ENCODE data around the gene NOPCHAP1.
"Not testable (repeated sequence)": the region's sequence is repeated elsewhere in the genome, so short reads cannot be mapped to it uniquely, and the experiment has no call there.

NOPCHAP1 gene

DNA sequence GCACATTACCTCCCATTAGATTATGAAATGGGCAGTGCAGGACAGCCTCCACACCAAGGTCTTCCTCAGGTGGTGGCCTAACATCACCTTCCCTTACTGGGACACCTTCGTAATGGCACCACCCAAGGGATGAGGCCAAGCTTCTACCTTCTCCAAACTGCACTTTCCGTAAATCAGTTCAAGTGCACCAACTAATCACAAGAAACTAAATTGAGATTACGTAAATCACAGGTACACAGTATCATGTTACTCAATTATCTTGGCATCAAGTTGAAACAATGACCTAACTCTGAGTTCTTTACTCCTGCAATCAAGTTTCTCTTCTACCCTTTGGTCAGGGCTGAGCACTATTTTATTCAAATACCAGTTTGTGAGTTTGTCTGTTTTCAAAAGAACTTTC is 41.9 kb upstream of the NOPCHAP1 start:
- Histone ChIP-seq H3K27ac (no peak overlapping the region), H3K27me3 (replicated peaks) (no peaks in the 10 kb centered on the region), H3K36me3 (replicated peaks) (no peaks in the 10 kb centered on the region), H3K4me3 (ENCODE audit: low read depth, low read length) (no peak overlapping the region)
- in situ Hi-C loops (cut with HindIII; ENCODE audit: low pct_ligation_motif_present, low sequenced_read_pairs), result no loop called here
- no peak for DNase-seq
- TF ChIP-seq, protein P1, sequence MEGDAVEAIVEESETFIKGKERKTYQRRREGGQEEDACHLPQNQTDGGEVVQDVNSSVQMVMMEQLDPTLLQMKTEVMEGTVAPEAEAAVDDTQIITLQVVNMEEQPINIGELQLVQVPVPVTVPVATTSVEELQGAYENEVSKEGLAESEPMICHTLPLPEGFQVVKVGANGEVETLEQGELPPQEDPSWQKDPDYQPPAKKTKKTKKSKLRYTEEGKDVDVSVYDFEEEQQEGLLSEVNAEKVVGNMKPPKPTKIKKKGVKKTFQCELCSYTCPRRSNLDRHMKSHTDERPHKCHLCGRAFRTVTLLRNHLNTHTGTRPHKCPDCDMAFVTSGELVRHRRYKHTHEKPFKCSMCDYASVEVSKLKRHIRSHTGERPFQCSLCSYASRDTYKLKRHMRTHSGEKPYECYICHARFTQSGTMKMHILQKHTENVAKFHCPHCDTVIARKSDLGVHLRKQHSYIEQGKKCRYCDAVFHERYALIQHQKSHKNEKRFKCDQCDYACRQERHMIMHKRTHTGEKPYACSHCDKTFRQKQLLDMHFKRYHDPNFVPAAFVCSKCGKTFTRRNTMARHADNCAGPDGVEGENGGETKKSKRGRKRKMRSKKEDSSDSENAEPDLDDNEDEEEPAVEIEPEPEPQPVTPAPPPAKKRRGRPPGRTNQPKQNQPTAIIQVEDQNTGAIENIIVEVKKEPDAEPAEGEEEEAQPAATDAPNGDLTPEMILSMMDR (IDR thresholded peaks at IDR 0.05; ENCODE audit: low read depth, low read length, missing control alignments), result no peak

DNA sequence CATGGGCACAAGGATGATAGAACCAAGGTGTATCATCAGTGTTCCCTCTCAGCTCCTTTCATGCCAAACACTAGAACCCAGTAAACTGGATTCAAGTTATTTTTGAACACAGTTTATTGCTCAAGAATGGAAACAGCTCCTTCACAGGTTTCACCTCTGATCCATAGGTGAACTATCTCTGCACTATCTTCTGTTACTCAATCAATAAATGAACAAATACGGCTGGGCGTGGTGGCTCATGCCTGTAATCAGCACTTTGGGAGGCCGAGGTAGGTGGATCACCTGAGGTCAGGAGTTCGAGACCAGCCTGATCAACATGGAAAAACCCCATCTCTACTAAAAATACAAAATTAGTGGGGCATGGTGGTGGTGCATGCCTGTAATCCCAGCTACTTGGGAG is 37.4 kb upstream of the NOPCHAP1 start:
- H3K4me3 ChIP-seq (ENCODE audit: low read depth, low read length); DNase-seq; H3K36me3 ChIP-seq (replicated peaks); H3K27ac ChIP-seq; H3K27me3 ChIP-seq (replicated peaks); in situ Hi-C loops (cut with HindIII; ENCODE audit: low pct_ligation_motif_present, low sequenced_read_pairs): not testable (repeated sequence)

DNA sequence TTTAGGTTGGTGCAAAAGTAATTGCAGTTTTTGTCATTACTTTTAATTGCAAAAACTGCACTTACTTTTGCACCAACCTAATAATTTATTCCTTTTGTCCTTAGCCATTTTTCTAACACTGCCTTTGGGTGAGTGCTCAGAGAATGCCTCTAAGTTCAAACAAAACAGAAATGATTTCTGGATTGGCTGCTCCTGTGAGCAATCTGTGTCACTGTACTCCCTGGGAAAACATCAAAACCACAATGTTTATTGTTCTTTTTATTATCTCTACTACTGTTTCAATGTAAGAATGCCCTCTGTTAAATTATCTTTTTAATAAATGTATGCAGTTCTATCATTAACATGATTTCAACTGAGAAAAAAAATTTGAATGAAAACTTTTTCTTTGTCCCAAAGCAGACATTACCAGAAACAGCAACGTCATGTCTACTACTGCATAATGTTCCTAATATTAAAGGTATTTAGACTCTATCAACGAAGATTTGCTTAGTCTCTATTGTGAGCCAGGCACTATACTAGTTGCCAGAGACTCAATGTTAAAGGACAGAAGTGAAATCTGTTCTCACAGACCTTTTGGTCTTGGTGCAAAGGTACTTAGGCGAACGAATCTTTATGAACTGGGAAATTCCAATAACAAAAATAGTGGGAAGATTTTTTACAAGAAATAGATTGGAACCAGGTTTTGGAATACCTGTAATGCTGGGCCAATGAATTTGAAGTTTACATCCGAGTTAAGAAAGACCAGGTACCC is 34.2 kb upstream of the NOPCHAP1 start:
- no peak overlapping the region for H3K27ac ChIP-seq
- in situ Hi-C loops (cut with HindIII; ENCODE audit: low pct_ligation_motif_present, low sequenced_read_pairs), result no loop called here
- TF ChIP-seq, protein P1 (IDR thresholded peaks at IDR 0.05; ENCODE audit: low read depth, low read length, missing control alignments), result no peak
- no peak overlapping the region for H3K4me3 ChIP-seq (ENCODE audit: low read depth, low read length)
- DNase-seq, result peak; percentile 59
- no peaks in the 10 kb centered on the region for H3K36me3 ChIP-seq (replicated peaks)
- H3K27me3 ChIP-seq (replicated peaks), result no peaks in the 10 kb centered on the region

DNA sequence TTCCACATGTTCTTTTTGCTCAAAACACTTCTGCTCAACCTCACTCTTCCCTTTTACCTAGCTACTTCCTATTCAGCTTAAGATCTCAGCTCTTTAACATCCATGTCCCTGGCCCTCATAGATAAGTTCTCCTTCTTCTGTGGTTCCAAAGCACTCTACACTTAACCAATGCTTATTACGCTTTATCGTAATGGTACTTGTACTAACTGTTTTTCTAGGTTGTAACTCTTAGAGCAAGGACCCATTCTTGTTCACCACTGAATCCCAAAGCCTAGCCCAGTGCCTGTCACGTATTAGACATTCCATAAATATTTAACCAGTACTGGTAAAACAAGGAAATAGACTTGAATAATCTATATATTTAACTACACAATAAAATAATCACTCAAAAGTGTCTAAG is 33.3 kb upstream of the NOPCHAP1 start:
- in situ Hi-C loops (cut with HindIII; ENCODE audit: low pct_ligation_motif_present, low sequenced_read_pairs), result no loop called here
- Histone ChIP-seq H3K36me3 (replicated peaks) (no peaks in the 10 kb centered on the region), H3K27me3 (replicated peaks) (no peaks in the 10 kb centered on the region), H3K4me3 (ENCODE audit: low read depth, low read length) (no peak overlapping the region), H3K27ac (no peak overlapping the region)
- TF ChIP-seq, protein P1 (IDR thresholded peaks at IDR 0.05; ENCODE audit: low read depth, low read length, missing control alignments), result no peak
- no peak for DNase-seq

DNA sequence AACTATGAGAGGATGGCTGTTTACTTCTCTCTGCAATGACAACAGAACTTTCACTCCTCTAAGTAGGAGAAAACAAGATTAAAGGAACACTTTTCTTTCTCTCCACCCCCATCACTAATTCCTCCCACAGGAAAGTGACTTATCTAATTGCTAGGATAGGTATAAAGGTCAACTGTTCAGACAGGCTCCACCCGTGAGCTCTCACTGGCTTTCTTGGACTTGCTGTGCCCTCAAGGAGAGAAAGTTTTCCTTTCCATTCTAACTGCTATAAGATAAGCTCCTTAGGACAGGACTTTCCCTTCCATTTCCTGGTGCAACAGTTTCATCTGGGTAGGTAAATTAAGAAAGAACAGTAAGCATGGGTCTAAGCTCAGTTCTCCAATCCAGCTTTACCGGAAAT is 32.8 kb upstream of the NOPCHAP1 start:
- in situ Hi-C loops (cut with HindIII; ENCODE audit: low pct_ligation_motif_present, low sequenced_read_pairs), result no loop called here
- Histone ChIP-seq H3K27ac (no peak overlapping the region), H3K4me3 (ENCODE audit: low read depth, low read length) (no peak overlapping the region), H3K27me3 (replicated peaks) (no peaks in the 10 kb centered on the region), H3K36me3 (replicated peaks) (no peaks in the 10 kb centered on the region)
- no peak for DNase-seq
- TF ChIP-seq, protein P1 (IDR thresholded peaks at IDR 0.05; ENCODE audit: low read depth, low read length, missing control alignments), result no peak

DNA sequence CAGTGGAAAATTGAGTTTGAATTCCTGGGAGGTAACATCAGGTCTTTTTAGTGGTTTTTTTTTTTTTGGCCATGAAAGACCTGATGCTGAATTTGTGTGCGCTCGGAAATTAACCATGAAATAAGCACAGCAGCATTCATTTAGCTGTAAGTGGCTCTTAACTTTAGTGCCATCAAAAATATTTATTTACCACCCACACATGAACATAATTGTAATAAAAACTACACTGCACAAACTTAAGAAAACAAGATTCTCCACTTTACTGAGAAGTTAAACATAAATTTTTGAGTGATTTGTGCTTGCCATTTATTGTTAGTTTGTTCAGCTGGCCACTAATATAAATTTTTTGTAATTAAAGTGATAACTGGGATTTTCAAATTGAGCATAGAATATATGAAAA is 30.4 kb upstream of the NOPCHAP1 start:
- Histone ChIP-seq H3K27me3 (replicated peaks) (no peaks in the 10 kb centered on the region), H3K4me3 (ENCODE audit: low read depth, low read length) (no peak overlapping the region), H3K36me3 (replicated peaks) (no peaks in the 10 kb centered on the region), H3K27ac (no peak overlapping the region)
- TF ChIP-seq, protein P1 (IDR thresholded peaks at IDR 0.05; ENCODE audit: low read depth, low read length, missing control alignments), result no peak
- no peak for DNase-seq
- in situ Hi-C loops (cut with HindIII; ENCODE audit: low pct_ligation_motif_present, low sequenced_read_pairs), result no loop called here

Measured in brain microvascular endothelial cell (primary cell).